NCI-H146 treated with DMSO at 0.1 percent for 48 hours (cell line): Measurements from ENCODE around the gene ANO1.

Source experiments
- DNase-seq: peaks from one replicate; lab custom pipeline; 2025; ENCODE audit not compliant: unreplicated experiment; lab: John Stamatoyannopoulos, UW

Gene ANO1

GRCh38 chr11:70158201-70158600 is 80.1 kb downstream of the ANO1 start:
- no peak for DNase-seq

- no peak for DNase-seq
These were observed 80.8 kb downstream of the ANO1 start for GRCh38 chr11:70158757-70159389.

- no peak for DNase-seq
These were observed 81.8 kb downstream of the ANO1 start for GRCh38 chr11:70159627-70160570.

GRCh38 chr11:70161043-70161625 is 83.0 kb downstream of the ANO1 start:
- no peak for DNase-seq

- no peak for DNase-seq
These were observed 86.6 kb downstream of the ANO1 start for GRCh38 chr11:70164705-70165104.

- no peak for DNase-seq
These were observed 89.0 kb downstream of the ANO1 start for GRCh38 chr11:70167120-70167519.

- no peak for DNase-seq
These were observed 89.7 kb downstream of the ANO1 start for GRCh38 chr11:70167723-70168404.

GRCh38 chr11:70168405-70168754 is 90.3 kb downstream of the ANO1 start:
- no peak for DNase-seq

GRCh38 chr11:70169127-70169526 is 91.0 kb downstream of the ANO1 start:
- DNase-seq: no peak

- DNase-seq: no peak
These were observed 91.5 kb downstream of the ANO1 start for GRCh38 chr11:70169632-70170031.

GRCh38 chr11:70170596-70171210 is 92.6 kb downstream of the ANO1 start:
- DNase-seq: no peak

DNA sequence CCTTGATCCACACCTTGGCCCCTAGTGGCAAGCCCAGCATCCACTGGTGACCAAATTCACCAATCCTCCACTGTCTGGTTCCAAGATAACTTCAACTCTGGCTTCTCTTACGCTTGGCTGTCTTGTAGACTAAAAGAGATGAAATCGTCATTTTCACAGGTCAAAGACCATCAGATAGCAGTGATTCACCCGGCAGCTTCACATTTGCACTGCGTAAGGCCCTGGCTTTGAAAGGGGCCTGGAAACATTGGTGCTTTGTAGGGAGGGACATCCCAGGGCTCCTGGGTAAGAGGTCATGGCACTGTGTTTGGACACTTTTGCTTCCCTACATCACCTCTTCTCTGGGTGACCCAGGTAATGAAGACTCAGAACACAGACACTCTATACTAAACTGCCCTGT is 94.9 kb downstream of the ANO1 start:
- DNase-seq: no peak

DNA sequence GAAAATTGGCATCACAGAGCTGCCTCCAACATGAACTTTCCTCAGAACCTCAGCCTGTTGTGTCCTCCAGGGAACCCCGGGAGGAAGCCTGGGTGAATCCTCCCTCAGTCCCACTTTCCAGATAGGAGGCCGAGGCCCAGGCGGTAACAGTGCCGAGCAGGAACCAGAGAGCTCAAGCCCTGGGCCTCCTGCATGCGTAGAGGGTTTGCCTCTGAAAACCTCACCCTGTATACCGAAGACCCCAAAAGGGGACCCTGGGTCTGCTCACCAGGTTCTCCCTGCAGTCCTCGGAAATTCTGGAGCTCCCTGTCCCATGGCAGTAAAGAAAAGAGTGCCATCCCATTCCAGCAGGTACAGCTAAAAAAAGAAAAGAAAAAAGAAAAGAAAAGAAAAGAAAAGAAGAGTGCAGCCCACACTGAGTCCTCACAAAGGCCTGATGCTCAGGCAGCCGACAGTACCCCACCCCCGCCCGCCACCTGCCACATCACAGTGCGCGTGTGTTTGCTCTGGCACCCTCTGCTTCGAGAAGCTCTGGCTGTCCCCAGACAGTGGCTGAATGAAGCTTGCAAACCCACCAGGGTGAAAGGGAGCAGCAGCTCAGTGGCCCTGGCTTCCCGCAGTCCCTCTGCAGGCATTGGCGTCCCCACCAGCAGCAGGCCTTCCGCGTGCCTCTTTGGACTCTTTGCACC is 96.6 kb downstream of the ANO1 start:
- DNase-seq: no peak

DNA sequence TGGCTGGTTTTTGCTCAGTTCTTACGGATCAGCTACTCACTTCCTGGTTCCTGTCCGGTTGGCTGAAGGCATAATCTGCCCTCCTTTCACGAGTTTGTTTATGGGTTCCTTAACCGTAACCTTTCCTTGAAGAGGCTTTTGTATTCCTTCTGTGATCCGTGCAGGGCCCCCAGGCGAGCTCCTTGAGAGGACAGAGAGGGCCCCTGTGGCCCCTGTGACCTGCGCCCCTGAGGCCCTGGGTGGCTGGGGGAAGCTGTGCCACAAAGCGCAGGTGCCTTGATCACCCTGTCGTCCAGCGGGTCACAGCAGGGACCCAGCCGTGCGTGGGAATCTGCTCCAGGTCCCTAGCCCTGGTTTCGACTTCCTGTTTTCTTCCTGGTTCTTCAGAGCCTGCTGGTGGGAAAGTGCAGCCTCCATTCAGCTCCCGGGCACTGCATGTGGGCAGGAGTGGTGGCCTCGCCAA is 97.2 kb downstream of the ANO1 start:
- no peak for DNase-seq

GRCh38 chr11:70176940-70177689 is 99.0 kb downstream of the ANO1 start:
- no peak for DNase-seq

GRCh38 chr11:70180906-70181305 is 102.8 kb downstream of the ANO1 start:
- no peak for DNase-seq

- no peak for DNase-seq
These were observed 104.1 kb downstream of the ANO1 start for GRCh38 chr11:70182266-70182665.

DNA sequence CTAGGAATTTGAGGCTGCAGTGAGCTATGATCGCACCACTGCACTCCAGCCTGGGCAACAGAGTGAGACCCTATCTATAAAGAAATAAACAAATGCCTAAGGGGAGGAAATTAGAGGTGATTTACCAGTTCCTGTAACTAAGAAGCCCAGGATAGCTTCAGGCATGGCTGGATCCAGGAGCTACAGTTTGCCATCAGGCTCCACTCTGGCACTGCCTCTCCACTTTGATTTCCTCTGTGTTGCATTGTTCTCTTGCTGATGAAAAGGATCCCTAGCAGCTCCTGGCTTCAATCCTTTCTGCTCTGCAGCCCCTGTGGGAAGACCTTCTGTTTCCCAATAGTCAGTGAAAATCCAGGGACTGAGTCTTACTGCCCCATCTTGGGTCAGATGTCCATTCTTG is 104.9 kb downstream of the ANO1 start:
- no peak for DNase-seq

DNA sequence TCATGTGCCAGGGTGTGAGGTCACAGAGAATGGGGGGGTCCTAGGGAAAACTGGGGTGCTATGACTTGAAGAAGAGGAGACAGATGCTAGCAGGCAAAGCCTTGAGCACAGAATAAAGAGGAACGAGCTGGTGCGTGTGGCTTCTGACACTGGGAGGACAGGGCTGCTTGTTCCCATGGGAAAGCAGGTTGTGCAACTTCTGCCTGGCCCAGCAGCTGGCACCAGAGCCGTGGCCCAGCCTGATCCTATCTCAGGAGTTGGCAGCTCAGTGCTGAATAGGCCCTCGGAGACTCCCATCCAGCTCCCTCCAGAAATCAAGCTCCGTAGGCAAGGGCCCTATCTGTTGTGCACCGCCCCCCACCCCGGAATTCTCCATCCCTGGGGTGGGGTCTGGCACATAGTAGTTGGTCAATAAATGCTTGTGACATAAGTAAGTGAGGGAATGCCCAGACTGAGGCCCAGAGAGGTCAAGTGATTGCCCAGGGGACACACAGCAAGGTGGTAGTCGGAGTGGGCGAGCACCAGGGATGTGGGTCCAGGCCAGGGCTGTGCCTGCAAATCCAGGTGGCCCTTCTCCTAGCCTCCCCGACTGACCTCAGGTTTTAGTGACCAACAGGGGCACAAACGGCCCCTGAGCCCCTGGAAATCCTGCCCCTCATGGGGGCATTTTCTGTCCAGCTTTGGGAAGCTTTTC is 105.5 kb downstream of the ANO1 start:
- no peak for DNase-seq
